Measurements from ENCODE around the gene DCDC2B.
"Not testable (repeated sequence)": the region's sequence is repeated elsewhere in the genome, so short reads cannot be mapped to it uniquely, and the experiment has no call there.

Gene DCDC2B

DNA sequence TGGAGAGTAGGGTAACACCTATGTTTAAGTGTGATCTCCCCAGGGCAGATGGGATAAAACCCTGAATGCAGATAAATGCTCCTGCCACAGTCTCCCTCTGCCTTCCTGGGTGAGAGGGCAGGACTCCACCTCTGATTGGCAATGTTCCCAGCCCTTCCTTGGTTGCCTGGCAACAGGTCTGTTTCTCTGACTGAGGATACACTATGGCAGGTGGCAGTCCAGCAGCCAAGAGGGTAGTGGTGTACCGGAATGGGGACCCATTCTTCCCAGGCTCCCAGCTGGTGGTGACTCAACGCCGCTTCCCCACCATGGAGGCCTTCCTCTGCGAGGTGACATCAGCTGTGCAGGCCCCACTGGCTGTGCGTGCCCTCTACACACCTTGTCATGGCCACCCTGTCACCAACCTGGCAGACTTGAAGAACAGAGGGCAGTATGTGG is at the start of gene DCDC2B:
TSS of gene DCDC2B (plus strand) at position 199 of the 438 bp plus-strand sequence. CDS start at position 204, 5 bp downstream.
- peak; percentile 59 for DNase-seq

DNA sequence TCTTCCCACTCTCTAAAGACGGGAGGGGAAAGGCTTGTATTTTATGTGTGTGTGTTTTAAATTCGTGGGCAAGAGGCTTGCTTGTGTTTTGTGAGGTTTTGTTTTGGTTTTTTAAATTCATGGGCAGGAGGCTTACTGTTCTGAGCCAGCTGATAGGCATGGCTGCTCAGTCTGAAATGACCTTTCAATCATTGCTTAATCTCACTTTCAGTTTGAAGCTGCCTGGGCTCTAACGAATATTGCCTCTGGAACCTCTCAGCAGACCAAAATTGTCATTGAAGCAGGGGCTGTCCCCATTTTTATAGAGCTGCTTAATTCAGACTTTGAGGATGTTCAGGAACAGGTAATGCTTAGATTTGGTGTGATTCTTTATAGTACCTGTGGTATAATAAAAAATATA is 49.7 kb upstream of the DCDC2B start:
- no peak for DNase-seq

- DNase-seq, result no peak
These were observed 45.5 kb upstream of the DCDC2B start for GRCh38 chr1:32163405-32163804.

DNA sequence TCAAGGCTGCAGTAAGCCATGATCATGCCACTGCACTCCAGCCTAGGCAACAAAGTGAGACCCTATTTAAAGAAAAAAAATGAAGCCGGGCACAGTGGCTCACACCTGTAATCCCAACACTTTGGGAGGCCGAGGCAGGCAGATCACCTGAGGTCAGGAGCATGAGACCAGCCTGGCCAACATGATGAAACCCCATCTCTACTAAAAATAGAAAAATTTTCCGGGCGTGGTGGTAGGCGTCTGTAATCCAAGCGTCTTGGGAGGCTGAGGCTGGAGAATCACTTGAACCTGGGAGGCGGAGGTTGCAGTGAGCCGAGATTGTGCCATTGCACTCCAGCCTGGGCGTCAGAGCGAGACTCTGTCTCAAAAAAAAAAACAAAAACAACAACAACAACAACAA is 43.3 kb upstream of the DCDC2B start:
- not testable (repeated sequence) for DNase-seq

GRCh38 chr1:32170991-32171390 is 37.9 kb upstream of the DCDC2B start:
- no peak for DNase-seq

- DNase-seq, result no peak
These were observed 36.2 kb upstream of the DCDC2B start for GRCh38 chr1:32172621-32173245.

GRCh38 chr1:32178380-32179192 is 30.3 kb upstream of the DCDC2B start:
- DNase-seq, result no peak

GRCh38 chr1:32179193-32179442 is 29.8 kb upstream of the DCDC2B start:
- DNase-seq, result no peak

DNA sequence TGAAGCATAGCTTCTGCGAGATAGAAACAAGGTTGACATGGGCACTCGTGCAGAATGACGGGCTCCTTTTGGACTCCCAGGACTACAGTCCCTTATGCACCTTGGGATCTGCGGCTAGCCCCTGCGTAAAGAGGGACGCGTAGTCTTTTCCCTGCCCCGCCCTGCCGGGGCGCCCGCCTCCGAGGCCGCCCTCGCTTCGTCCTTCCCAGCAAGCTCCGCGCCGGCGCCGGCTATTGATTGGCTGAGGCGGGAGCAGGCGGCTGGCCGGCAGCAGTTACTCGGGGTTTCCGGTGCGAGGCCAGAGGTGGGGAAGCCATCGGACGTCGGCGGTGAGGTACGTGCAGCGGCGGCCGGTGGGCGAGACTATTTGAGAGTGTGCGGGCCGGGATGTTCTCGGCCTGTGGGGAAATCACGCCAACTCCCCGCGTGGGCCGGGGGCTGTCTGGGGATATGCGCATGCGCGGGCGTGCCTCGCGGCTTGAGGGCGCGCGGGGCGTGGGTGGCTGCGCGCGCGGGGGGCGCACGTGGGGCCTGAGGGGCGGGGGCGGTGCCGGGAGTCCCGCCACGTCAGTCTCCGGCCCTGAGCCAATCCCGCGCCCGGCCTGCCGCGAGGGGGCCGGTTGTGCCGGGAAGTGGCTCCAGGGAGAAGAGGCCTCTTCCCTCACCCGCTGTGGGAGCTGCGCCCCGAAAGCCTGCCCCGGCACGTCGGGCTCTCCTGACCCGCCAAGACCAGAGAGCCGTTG is 29.3 kb upstream of the DCDC2B start, which contains the start of gene TXLNA:
TSS of gene TXLNA (plus strand) at position 233 of the 743 bp plus-strand sequence. CDS start 671 bp downstream, outside the sequence.
- peak; percentile 67 for DNase-seq

- no peak for DNase-seq
These were observed 28.5 kb upstream of the DCDC2B start for GRCh38 chr1:32180186-32181060.

GRCh38 chr1:32181065-32181464 is 27.8 kb upstream of the DCDC2B start:
- no peak for DNase-seq

GRCh38 chr1:32181563-32181962 is 27.3 kb upstream of the DCDC2B start:
- DNase-seq, result no peak

GRCh38 chr1:32182060-32182459 is 26.8 kb upstream of the DCDC2B start:
- no peak for DNase-seq

- no peak for DNase-seq
These were observed 24.2 kb upstream of the DCDC2B start for GRCh38 chr1:32184650-32185049.

DNA sequence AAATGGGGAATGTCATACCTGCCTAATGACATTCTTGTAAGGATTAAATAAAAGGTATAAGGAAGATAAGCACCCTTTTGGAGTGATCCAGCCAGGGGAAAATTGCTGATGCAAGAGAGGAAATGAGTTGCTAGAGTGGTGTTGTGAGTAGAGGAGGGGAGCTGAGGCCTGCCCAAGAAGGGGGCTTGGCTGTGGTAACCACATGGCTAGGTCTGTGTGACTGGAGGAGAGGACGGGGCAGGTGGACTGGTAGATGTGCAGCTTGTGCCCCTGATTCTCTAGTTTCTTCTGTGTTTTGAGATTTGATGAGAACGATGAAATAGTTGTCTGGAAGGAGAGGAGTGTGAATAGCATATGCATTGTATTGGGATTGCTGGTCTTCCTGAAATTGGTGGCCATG is 22.8 kb upstream of the DCDC2B start:
- no peak for DNase-seq

- no peak for DNase-seq
These were observed 22.4 kb upstream of the DCDC2B start for GRCh38 chr1:32186491-32186890.

DNA sequence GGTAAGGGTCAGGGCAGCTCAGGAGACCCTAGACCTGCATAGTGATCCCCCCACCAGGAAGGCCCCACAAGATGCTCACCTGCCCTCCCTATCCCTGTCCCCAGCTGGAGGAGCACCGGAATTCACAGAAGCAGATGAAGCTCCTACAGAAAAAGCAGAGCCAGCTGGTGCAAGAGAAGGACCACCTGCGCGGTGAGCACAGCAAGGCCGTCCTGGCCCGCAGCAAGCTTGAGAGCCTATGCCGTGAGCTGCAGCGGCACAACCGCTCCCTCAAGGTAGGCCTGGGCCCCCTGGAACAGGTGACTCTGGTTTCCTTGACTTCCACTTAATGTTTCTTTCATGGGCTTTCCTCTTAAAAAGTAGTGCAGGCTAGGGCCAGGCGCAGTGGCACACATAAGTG is 21.0 kb upstream of the DCDC2B start:
- DNase-seq, result no peak

GRCh38 chr1:32192220-32192948 is 16.5 kb upstream of the DCDC2B start:
- no peak for DNase-seq

- no peak for DNase-seq
These were observed 13.9 kb upstream of the DCDC2B start for GRCh38 chr1:32194984-32195383.

DNA sequence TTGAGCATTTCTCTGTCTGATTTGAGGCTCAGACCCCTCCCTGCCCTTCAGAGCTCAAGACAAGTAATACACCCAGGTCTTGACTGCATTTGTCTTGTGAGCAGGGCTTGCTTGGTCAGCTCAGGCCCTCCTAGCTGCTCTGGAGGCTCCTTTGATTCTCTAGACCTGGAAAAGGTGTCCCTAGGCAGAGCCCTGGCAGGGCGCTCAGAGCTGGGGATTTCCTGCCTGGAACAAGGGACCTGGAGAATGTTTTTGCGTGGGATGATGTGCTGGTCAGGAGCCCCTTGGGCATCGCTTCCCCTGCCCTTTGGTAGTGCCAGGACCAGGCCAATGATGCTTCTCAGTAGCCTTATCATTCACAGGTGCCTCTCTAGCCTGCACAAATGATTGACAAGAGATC is 13.4 kb upstream of the DCDC2B start:
- DNase-seq, result no peak

DNA sequence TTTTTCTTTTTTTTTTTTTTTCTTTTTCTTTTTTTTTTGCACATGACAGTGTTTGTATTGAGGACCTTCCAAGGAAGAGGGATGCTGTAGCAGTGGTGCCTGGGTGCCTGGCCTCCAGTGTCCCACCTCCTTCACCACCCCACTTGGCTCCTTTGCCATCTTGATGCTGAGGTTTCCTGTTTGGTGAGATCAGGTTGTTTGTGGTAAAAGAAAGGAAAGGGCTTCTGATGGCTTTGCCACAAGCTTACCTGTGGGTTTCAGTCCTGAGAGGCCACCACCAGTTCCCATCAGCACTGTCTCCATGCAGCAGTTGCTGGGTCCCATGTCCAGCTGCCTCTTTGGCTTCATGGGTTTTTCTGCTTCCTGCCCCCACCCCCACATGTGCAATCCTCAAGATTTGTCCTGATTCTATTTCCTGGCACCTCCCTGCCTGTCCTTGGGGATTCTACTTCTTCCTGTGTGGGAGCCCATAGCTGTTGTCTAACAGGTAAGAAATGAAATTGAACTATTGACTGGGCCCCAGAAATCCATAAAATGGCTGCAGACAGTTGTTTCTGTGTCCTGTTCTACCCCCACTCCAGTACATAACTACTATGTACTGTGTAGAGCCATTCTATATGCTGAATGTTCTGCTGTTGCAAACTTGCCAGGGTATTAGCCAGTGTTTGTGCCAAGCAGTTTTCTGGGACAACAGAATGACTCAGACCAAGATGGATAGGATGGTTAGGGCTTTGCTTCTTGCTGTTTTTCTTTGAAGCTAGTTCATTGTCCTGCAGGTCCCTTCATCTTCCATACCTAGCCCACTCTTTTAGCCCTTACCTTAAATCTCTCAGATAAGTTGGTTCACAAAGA is 12.7 kb upstream of the DCDC2B start:
- no peak for DNase-seq
